GM12801 (cell line): Measurements from ENCODE around the gene ORC6.

Experiments
- CTCF ChIP-seq: IDR thresholded peaks from one replicate; pipeline ENCODE4 v1.5.1; 2011; ENCODE audit warnings: control low read depth; ENCODE audit not compliant: insufficient read length; ENCODE audit errors: extremely low read depth

The ORC6 gene

DNA sequence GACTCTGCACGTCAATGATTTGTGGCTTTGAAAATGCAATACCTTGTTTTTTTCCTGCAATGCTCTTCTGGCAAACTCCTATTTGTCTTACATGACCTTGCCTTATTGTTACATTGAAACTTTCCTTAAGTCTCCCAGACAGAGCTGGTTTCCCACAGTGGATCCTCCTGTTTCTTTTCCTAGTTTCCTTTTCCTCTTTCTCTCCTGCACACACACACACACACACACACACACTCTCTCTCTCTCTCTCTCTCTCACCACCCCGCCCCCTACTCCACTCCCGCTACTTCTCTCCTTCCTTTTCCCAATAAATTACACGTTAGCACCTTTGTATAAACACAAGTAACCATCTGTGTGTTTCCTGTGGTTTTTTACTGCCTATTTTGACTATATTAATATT lies 2.3 kb downstream of the ORC6 start:
- TF ChIP-seq CTCF: no peak

DNA sequence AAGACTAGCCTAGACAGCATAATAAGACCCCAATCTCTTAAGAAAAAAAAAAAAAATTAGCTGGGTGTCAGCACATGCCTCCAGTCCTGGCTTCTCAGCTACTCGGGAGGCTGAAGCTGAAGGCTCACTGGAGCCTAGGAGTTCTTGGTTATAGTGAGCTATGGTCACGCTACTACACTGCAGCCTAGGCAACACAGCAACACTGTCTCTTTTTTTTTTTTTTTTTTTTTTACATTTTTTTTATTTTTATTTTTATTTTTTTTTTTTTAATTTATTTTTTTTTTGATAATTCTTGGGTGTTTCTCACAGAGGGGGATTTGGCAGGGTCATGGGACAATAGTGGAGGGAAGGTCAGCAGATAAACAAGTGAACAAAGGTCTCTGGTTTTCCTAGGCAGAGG lies 4.1 kb downstream of the ORC6 start:
- no peak for TF ChIP-seq CTCF

DNA sequence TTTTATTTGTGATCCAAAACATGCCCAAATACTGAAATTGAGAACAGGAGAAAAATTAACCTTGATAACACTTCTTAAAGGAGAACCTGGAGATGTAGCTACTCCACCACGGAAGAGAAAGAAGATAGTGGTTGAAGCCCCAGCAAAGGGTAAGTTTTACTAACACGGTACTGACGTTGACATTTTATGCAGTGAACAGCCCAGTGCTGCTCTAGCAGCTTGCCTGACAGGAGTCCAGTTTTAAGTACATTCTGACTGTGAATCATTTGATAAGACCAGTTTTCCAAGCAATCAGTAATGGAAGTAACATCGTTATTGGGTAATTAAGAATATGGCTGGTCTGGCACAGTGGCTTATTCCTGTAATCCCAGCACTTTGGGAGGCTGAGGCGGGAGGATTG lies 6.5 kb downstream of the ORC6 start:
- TF ChIP-seq CTCF: no peak

DNA sequence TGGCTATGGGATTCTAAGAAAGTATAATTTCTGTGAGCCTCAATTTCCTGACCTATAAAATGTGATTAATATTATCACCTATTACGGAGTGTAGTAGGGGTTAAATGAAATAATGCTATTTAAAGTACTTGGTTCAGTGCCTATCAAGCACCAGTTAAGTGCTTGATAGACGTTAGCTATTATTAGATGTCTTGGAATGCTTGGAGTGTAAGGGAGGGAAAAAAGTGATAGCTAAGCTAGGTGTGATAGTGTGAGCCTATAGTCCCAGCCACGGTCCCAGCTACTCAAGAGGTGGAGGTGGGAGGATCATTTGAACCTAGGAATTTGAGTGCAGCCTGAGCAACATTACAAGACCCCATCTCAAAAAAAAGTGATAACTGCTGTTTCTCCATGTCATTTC lies 7.5 kb downstream of the ORC6 start:
- no peak for TF ChIP-seq CTCF

DNA sequence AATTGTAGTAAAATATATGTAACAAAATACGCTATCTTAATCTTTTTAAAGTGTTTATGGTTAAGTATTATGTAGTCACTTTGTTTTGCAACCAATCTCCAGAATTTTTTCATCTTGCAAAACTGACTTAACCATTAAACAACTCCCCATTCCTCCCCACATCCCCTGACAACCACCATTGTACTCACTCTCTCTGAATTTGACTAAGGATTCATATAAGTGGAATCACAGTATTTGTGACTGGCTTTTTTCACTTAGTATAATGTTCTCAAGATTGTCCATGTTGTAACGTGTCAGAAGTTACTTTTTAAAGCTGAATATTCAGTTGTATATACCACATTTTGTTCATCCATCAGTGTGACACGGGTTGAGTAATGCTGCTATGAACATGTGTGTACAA lies 10.6 kb downstream of the ORC6 start:
- no peak for TF ChIP-seq CTCF

GRCh38 chr16:46701615-46702014 lies 12.2 kb downstream of the ORC6 start:
- TF ChIP-seq CTCF: no peak

DNA sequence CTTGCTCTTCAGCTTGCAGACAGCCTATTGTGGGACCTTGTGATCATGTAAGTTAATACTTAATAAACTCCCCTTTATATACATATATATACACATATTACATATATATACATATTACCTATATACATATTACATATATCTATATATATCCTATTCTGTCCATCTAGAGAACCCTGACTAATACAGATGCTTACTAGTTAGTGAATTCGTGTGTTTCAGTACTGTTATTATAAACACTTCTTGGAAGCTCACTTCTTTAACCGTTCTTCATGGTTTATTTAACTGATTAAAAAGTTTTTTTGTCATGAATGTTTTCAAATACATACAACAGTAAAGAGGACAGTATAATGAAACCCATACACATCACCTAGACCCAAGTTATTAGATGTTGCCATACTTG lies 12.6 kb downstream of the ORC6 start:
- TF ChIP-seq CTCF: no peak

GRCh38 chr16:46706642-46707041 lies 17.2 kb downstream of the ORC6 start:
- no peak for TF ChIP-seq CTCF
